H9 (cell line): ENCODE measurements around the gene PPCDC. TPM values are rescaled to one million over a fixed set of nuclear protein-coding genes. Genes with fewer than 3 reads are reported as not detected.

Source experiments
- DNase-seq: peaks from one replicate; pipeline ENCODE4 v3.0.0-alpha.2; 2017
- H2AFZ ChIP-seq: one replicate; pipeline ENCODE4 v1.6.1; 2013; ENCODE audit warnings: mild to moderate bottlenecking, low read length, control low read depth, moderate library complexity
- H2AK5ac ChIP-seq: 2 replicates; pipeline ENCODE4 v1.6.1; 2013; ENCODE audit warnings: low read length, control low read depth, mixed read lengths; ENCODE audit not compliant: insufficient read length
- H2BK120ac ChIP-seq: one replicate; pipeline ENCODE4 v1.6.1; 2013; ENCODE audit warnings: low read depth, mild to moderate bottlenecking, low read length, control low read depth, inconsistent platforms; ENCODE audit not compliant: poor library complexity, severe bottlenecking
- H2BK12ac ChIP-seq: 2 replicates; pipeline ENCODE4 v1.6.1; 2013; ENCODE audit warnings: low read length, control low read depth, mixed read lengths, low read depth; ENCODE audit not compliant: insufficient read length
- H2BK15ac ChIP-seq: 2 replicates; pipeline ENCODE4 v1.6.1; 2013; ENCODE audit warnings: low read depth, low read length, control low read depth
- H2BK20ac ChIP-seq: one replicate; pipeline ENCODE4 v1.6.1; 2013; ENCODE audit warnings: low read depth, mild to moderate bottlenecking, low read length, control low read depth, inconsistent platforms; ENCODE audit not compliant: poor library complexity, severe bottlenecking
- H2BK5ac ChIP-seq: 2 replicates; pipeline ENCODE4 v1.6.1; 2013; ENCODE audit warnings: low read length, control low read depth, mixed read lengths; ENCODE audit not compliant: insufficient read length
- H3K14ac ChIP-seq: 2 replicates; pipeline ENCODE4 v1.6.1; 2013; ENCODE audit warnings: low read length, control low read depth; ENCODE audit not compliant: insufficient read depth
- H3K18ac ChIP-seq: 2 replicates; pipeline ENCODE4 v1.6.1; 2013; ENCODE audit warnings: low read depth, mild to moderate bottlenecking, mixed read lengths, low read length, control low read depth; ENCODE audit not compliant: insufficient read length
- H3K23ac ChIP-seq: 2 replicates; pipeline ENCODE4 v1.6.1; 2013; ENCODE audit warnings: low read length, control low read depth, mixed read lengths, low read depth; ENCODE audit not compliant: insufficient read length
- H3K23me2 ChIP-seq: 2 replicates; pipeline ENCODE4 v1.6.1; 2013; ENCODE audit warnings: low read depth, mild to moderate bottlenecking, mixed read lengths, low read length, control low read depth; ENCODE audit not compliant: insufficient read length, poor library complexity, severe bottlenecking
- H3K27ac ChIP-seq: 2 replicates; pipeline ENCODE4 v1.5.1; 2013; ENCODE audit warnings: low read length, control low read depth, mixed read lengths, low read depth; ENCODE audit not compliant: insufficient read length
- H3K27me3 ChIP-seq: 2 replicates; pipeline ENCODE4 v1.6.1; 2013; ENCODE audit warnings: low read length, control low read depth, inconsistent platforms; ENCODE audit not compliant: insufficient read depth
- H3K4ac ChIP-seq: 2 replicates; pipeline ENCODE4 v1.6.1; 2013; ENCODE audit warnings: low read depth, mild to moderate bottlenecking, control low read depth, inconsistent platforms, low read length, moderate library complexity
- H3K4me1 ChIP-seq: 2 replicates; pipeline ENCODE4 v1.6.1; 2013; ENCODE audit warnings: low read length, control low read depth, inconsistent platforms; ENCODE audit not compliant: insufficient read depth
- H3K4me2 ChIP-seq: 2 replicates; pipeline ENCODE4 v1.6.1; 2013; ENCODE audit warnings: low read length, control low read depth, mixed read lengths; ENCODE audit not compliant: insufficient read length, insufficient read depth
- H3K56ac ChIP-seq: 2 replicates; pipeline ENCODE4 v1.6.1; 2013; ENCODE audit warnings: low read depth, mild to moderate bottlenecking, mixed read lengths, low read length, control low read depth; ENCODE audit not compliant: insufficient read length
- H3K79me1 ChIP-seq: 2 replicates; pipeline ENCODE4 v1.6.1; 2013; ENCODE audit warnings: low read depth, mild to moderate bottlenecking, moderate library complexity, low read length, control low read depth, inconsistent platforms; ENCODE audit not compliant: insufficient read depth, poor library complexity, severe bottlenecking
- H3K79me2 ChIP-seq: 2 replicates; pipeline ENCODE4 v1.6.1; 2013; ENCODE audit warnings: low read length, control low read depth, inconsistent platforms; ENCODE audit not compliant: insufficient read depth
- H3K9ac ChIP-seq: 2 replicates; pipeline ENCODE4 v1.6.1; 2013; ENCODE audit warnings: low read length, control low read depth, mixed read lengths; ENCODE audit not compliant: insufficient read length; ENCODE audit errors: extremely low read depth
- H3K9me3 ChIP-seq: one replicate; pipeline ENCODE4 v1.6.1; 2013; ENCODE audit warnings: low read depth, low read length, inconsistent platforms; ENCODE audit not compliant: control insufficient read depth
- H3T11ph ChIP-seq: one replicate; pipeline ENCODE4 v1.6.1; 2013; ENCODE audit warnings: mild to moderate bottlenecking, low read length, control low read depth, inconsistent platforms
- H4K20me1 ChIP-seq: one replicate; pipeline ENCODE4 v1.6.1; 2013; ENCODE audit not compliant: control insufficient read depth, insufficient read length, insufficient read depth
- H4K5ac ChIP-seq: 2 replicates; pipeline ENCODE4 v1.6.1; 2013; ENCODE audit warnings: low read depth, mild to moderate bottlenecking, mixed read lengths, low read length, control low read depth; ENCODE audit not compliant: insufficient read length
- H4K8ac ChIP-seq: replicated peaks from 2 replicates; pipeline ENCODE4 v1.6.1; 2013; ENCODE audit warnings: low read length, control low read depth, mixed read lengths, low read depth; ENCODE audit not compliant: insufficient read length
- H4K91ac ChIP-seq: 2 replicates; pipeline ENCODE4 v1.6.1; 2013; ENCODE audit warnings: low read depth, mild to moderate bottlenecking, moderate library complexity, mixed read lengths, low read length, control low read depth; ENCODE audit not compliant: insufficient read length
- H3K27ac Mint-ChIP-seq, 3 experiments: 2 replicates in 2 of 3; 3 replicates in 1 of 3; pipeline ENCODE4 v1.8.0; 2020 to 2021; ENCODE audit warnings: mixed read lengths in 3 of 3, mild to moderate bottlenecking in 1 of 3, moderate library complexity in 1 of 3
- H3K27me3 Mint-ChIP-seq: 2 replicates; pipeline ENCODE4 v1.8.0; 2021; ENCODE audit warnings: low read depth, mild to moderate bottlenecking, moderate library complexity, mixed read lengths
- H3K36me3 Mint-ChIP-seq, 3 experiments: 2 replicates in 2 of 3; 3 replicates in 1 of 3; pipeline ENCODE4 v1.8.0; 2020 to 2021; ENCODE audit warnings: low read depth in 3 of 3, mixed read lengths in 3 of 3; ENCODE audit not compliant: insufficient read depth in 1 of 3
- H3K4me1 Mint-ChIP-seq, 2 experiments: 2 replicates each; pipeline ENCODE4 v1.8.0; 2020; ENCODE audit warnings: mixed read lengths in 2 of 2
- H3K4me3 Mint-ChIP-seq, 2 experiments: 2 replicates in 1 of 2; 3 replicates in 1 of 2; pipeline ENCODE4 v1.8.0; 2020 to 2021; ENCODE audit warnings: mild to moderate bottlenecking in 2 of 2, mixed read lengths in 2 of 2, moderate library complexity in 1 of 2
- H3K9me3 Mint-ChIP-seq, 2 experiments: 2 replicates in 1 of 2; 3 replicates in 1 of 2; pipeline ENCODE4 v1.8.0; 2020; ENCODE audit warnings: mild to moderate bottlenecking in 2 of 2, mixed read lengths in 2 of 2, moderate library complexity in 1 of 2
- WGBS: extraction: QIAGEN DNeasy Blood & Tissue Kit; methylation state at CpG from one replicate; pipeline ENCODE4 v1.1.7; 2013; ENCODE audit warnings: missing lambda C conversion rate, low lambda C conversion rate, mixed read lengths; ENCODE audit not compliant: insufficient read length; ENCODE audit errors: extremely low coverage; 5-methylcytosine and 5-hydroxymethylcytosine counted together
- total RNA-seq: library from RNA; stranded (reverse); gene quantifications from 2 replicates; pipeline ENCODE4 v1.2.1, GENCODE V29; 2021
- TF ChIP-seq, protein P1 (sequence below): fragments of 200-600 bp; sonication (generic); conservative IDR thresholded peaks from 3 replicates; pipeline ENCODE4 v1.8.0; 2021; ENCODE audit warnings: antibody characterized with exemption, mild to moderate bottlenecking

Gene PPCDC
- total RNA-seq, 1 experiment from 2014 or later, result 17.6 TPM

DNA sequence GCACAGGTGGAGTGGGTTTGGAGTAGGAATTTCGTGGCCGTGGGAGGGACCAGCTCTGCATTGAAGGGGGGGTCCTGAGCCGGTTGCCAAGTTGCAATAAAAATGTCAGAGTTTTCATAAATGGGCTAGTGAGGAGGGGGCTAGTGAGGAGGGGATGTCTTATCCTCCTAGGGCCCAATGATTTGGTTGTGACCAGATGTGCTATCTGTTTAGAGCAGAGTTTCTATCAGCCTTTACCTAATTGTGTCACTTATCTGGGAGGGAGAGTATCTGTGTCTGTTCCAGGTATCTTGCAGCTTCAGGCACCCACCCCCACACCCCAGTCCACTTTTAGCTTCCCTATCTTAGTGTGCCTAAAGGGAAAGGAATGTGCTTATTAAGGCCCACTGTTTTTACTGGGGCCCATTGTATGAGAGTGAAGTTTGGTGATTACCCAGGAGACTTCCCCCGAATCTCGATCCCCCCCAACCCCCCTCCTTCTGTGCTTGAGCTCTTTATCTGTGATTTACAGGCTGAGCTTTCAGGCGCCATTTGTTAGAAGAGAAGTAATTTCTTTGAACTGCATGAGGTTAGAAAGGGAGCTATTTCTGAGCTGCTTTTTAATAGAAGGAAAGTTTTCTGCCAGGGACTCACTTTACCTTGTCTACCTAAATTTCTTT lies 42.6 kb downstream of the PPCDC start:
- Histone ChIP-seq H2BK15ac (no peak overlapping the region), H3K79me1 (no peaks in the 10 kb centered on the region), H3K23me2 (no peaks in the 10 kb centered on the region), H3K27me3 (no peaks in the 10 kb centered on the region), H4K8ac (no peak overlapping the region), H4K91ac (no peak overlapping the region), H3K79me2 (no peaks in the 10 kb centered on the region), H2BK20ac (no peak overlapping the region), H3K9me3 (no peaks in the 10 kb centered on the region), H2BK120ac (no peak overlapping the region), H3K4me1 (no peaks in the 10 kb centered on the region; the same call in 1 of the 2 replicates), H3K27ac (no peak overlapping the region), H2BK12ac (no peak overlapping the region), H3K23ac (no peak overlapping the region), H2AK5ac (no peak overlapping the region), H3K14ac (no peak overlapping the region), H3K4me2 (no peak overlapping the region), H2AFZ (no peak overlapping the region), H4K20me1 (no peaks in the 10 kb centered on the region), H4K5ac (no peak overlapping the region), H3K56ac (no peak overlapping the region), H3K4ac (no peak overlapping the region), H3T11ph (no peak overlapping the region), H3K9ac (no peak overlapping the region), H2BK5ac (no peak overlapping the region), H3K18ac (no peak overlapping the region)
- no CpG with 5 or more reads among the region's 6 CpGs for WGBS
- Mint-ChIP-seq H3K4me1 (peaks cover 19 to 22% of the 10 kb centered on the region in 2 experiments), H3K27me3 (peaks cover 14% of the 10 kb centered on the region), H3K9me3 (peaks cover 11 to 20% of the 10 kb centered on the region in 2 experiments), H3K36me3 (peaks cover 6 to 19% (median 9%) of the 10 kb centered on the region in 3 experiments), H3K27ac (no peak overlapping the region; a peak in 1 of 7 replicates), H3K4me3 (no peak overlapping the region)
- TF ChIP-seq, protein P1, sequence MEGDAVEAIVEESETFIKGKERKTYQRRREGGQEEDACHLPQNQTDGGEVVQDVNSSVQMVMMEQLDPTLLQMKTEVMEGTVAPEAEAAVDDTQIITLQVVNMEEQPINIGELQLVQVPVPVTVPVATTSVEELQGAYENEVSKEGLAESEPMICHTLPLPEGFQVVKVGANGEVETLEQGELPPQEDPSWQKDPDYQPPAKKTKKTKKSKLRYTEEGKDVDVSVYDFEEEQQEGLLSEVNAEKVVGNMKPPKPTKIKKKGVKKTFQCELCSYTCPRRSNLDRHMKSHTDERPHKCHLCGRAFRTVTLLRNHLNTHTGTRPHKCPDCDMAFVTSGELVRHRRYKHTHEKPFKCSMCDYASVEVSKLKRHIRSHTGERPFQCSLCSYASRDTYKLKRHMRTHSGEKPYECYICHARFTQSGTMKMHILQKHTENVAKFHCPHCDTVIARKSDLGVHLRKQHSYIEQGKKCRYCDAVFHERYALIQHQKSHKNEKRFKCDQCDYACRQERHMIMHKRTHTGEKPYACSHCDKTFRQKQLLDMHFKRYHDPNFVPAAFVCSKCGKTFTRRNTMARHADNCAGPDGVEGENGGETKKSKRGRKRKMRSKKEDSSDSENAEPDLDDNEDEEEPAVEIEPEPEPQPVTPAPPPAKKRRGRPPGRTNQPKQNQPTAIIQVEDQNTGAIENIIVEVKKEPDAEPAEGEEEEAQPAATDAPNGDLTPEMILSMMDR, result no peak
- DNase-seq, result no peak
